Amygdala (tissue), 56 donors: ENCODE results near the gene XPR1.
"Not testable (repeated sequence)": the region's sequence is repeated elsewhere in the genome, so short reads cannot be mapped to it uniquely, and the experiment has no call there.

Experiments
- DNase-seq, 56 donors: peaks; one replicate each; lab custom pipeline; 2025; lab: John Stamatoyannopoulos, UW

XPR1 gene

DNA sequence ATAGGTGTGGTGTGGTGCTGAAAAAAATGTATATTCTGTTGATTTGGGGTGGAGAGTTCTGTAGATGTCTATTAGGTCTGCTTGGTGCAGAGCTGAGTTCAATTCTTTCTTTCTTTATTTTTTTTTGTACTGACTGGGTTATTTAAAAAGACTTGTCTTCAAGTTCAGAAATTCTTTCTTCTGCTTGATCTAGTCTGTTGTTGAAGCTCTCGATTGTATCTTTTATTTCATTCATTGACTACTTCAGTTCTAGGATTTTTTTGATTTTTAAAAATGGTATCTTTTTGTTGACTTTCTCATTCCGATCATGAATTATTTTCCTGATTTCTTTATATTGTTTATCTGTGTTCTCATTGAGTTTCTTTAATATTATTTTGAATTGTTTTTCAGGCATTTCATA is 70.6 kb downstream of the XPR1 start:
- DNase-seq, result not testable (repeated sequence)

DNA sequence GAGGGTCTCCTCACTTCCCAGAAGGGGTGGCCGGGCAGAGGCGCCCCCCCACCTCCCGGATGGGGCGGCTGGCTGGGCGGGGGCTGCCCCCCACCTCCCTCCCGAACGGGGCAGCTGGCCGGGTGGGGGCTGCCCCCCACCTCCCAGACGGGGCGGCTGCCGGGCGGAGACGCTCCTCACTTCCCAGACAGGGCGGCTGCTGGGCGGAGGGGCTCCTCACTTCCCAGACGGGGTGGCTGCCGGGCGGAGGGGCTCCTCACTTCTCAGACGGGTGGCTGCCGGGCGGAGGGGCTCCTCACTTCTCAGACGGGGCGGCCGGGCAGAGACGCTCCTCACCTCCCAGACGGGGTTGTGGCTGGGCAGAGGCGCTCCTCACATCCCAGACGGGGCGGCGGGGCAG is 78.9 kb downstream of the XPR1 start:
- DNase-seq, result not testable (repeated sequence)

DNA sequence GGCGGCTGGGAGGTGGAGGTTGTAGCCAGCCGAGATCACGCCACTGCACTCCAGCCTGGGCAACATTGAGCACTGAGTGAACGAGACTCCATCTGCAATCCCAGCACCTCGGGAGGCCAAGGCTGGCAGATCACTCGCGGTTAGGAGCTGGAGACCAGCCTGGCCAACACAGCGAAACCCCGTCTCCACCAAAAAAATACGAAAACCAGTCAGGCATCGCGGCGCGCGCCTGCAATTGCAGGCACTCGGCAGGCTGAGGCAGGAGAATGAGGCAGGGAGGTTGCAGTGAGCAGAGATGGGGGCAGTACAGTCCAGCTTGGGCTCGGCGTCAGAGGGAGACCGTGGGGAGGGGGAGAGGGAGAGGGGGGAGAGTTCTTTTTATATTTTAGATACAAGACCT is 79.4 kb downstream of the XPR1 start:
- DNase-seq, result not testable (repeated sequence)

DNA sequence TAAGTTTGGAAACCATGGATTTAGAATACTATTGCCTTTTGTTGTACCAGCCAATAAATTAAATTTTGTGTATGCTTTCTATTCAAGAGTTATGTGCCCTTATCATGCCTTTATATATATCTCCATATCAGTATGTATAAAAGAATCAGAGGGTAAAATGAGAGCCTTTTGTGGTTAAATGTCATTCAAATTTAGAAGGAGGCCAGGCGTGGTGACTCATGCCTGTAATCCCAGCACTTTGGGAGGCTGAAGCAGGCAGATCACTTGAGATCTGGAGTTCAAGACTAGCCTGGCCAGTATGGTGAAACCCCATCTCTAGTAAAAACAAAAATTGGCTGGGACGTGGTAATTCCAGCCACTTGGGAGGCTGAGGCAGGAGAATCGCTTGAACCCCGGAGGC is 88.9 kb downstream of the XPR1 start:
- DNase-seq, result no peak

DNA sequence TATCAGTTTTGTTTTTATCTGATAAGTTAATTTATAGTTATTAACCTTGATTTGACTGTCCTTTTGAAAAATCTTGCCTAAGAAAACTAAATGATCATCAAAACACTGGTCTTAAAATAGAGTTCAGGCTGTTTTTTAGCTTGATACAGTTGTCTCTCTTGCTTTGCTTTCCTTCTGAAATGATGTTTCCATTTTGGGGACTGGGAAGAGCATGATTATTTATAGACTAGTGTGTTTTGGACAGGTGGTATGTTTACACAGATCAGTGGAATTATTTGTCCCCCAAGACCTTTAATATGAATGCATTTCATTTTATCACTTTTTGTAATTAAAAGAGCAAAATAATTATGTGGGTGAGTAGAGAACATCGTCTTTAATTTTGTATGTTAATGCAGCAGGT is 90.8 kb downstream of the XPR1 start:
- no peak for DNase-seq

DNA sequence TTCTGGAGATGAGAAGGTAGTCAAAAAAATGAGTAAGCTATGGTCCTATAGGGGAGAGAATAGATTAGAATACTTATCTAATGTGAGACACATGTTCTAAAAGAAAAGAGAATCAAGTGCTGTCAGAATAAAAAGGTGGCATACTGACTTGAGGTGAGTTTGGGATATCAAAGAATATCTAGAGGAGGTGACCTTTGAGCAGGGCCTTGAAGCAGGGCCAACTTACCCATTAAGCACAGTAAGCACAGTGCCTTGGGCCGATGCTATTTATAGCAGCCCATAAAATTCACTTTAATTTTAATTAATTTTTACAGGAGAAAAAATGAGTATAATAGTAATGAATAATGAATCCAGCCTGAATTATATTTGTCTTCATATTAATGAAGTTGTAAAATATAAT is 92.2 kb downstream of the XPR1 start:
- DNase-seq, result no peak

DNA sequence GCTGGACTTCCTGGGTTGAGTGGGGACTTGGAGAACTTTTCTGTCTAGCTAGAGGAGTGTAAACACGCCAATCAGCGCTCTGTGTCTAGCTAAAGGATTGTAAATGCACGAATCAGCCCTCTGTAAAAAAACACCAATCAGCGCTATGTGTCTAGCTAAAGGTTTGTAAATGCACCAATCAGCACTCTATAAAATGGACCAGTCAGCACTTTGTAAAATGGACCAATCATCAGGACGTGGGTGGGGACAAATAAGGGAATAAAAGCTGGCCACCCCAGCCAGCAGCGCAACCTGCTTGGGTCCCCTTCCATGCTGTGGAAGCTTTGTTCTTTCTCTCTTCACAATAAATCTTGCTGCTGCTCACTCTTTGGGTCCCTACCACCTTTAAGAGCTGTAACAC is 94.2 kb downstream of the XPR1 start:
- DNase-seq, result not testable (repeated sequence)

DNA sequence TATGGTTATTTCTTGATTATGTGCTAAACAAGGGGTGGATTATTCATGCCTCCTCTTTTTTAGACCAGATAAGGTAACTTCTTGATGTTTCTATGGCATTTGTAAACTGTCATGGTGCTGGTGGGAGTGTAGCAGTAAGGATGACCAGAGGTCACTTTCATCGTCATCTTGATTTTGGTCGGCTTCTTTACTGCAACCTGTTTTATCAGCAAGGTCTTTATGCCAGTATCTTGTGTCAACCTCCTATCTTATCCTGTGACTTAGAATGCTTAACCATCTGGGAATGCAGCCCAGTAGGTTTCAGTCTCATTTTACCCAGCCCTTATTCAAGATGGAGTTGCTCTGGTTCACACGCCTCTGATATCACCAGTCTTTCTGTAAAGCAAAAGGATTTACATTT is 95.9 kb downstream of the XPR1 start:
- DNase-seq, result not testable (repeated sequence)

DNA sequence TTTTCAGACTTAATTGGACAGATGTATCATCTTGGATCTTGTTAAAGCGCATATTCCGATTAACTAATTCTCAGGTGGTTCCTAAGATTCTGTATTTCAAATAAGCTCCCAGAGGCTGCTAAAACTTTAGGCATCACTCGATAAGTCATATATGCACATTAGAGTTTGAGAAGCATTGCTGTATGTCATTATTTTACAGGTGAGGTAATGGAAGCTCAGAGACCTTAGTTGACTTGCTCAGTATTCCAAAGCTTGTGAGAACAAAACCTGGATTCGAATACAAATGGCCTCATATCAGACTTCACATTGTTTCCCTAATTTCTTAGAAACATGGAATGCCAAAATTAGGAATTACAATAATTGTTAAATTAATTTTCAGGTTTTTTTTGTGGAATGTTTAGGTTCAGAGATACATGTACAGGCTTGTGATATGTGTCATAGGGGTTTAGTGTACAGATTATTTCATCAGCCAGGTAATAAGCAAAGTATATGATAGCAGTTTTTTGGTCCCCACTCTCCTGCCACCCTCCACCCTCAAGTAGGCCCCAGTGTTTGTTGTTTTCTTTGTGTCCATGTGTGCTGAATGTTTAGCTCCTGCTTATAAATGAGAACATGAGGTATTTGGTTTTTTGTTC is 96.8 kb downstream of the XPR1 start:
- no peak for DNase-seq

DNA sequence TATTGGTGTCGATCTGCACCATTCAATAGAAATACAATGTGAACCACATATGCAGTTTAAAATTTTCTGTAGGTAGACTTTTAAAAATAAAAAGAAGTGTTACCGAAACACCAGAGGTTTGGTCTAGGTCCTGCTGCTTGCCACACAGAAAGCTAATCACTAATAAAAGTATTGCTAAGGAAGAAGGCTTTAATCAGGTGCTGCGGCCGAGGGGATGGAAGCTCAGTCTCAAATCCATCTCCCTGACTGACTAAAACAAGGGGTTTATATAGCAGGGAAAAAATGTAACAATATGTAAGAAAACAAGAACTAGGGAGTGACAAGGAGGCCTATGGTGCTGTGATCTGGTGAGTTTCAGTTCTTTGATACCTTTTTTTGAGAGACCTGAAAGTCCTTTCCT is 99.3 kb downstream of the XPR1 start:
- no peak for DNase-seq

DNA sequence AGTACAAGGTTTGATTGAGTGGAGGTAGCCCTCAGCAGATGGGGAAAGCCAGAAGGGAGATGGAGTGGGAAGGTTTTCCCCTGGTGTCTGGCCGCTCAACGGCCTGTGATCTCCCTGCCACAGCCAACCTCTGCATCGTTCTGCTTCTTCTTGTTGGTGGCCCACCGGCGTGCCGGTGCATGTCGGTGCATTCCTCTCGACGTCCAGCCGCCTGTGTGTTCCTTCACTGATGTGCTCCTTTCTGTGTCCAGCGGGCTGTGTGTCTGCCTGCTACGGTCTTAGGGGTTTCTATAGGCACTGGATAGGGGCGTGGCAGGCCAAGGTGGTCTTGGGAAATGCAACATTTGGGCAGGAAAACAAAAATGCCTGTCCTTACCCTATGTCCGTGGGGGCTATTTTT is 101.0 kb downstream of the XPR1 start:
- DNase-seq, result no peak

DNA sequence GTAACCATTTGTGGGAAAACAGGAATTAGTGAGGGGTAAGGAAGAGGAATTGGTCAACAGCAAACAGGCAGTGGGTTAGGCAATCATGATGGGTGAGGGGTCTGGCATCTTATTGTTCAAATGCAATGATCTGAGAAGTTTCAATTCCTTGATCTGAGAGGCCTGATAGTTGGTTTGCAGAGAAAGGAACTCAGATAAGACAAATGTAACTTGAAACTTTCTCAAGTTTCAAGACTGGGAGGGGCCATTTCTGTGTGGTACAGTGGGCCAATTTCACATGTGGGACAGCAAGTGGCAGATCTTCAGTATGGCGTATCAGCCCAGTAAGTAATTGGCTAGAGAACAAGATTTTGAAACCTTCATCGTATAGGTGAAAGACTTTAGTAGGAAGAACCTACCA is 102.5 kb downstream of the XPR1 start:
- no peak for DNase-seq

DNA sequence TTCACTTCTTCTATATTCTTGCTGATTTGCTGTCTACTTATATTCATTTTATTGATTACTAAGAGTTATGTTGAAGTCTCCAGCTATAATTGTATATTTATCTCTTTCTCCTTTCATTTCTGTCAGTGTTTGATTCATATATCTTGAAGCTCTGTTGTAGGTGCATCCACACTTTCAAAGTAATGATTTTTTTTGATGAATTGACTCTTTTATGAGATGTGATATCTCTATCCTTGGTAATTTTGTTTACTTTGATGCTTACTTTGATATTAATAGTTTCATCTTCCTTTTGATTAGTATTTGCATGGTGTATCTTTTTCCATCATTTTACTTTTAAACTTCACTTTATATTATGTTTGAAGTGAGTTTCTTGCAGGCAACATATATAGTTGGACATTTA is 110.8 kb downstream of the XPR1 start:
- no peak for DNase-seq

DNA sequence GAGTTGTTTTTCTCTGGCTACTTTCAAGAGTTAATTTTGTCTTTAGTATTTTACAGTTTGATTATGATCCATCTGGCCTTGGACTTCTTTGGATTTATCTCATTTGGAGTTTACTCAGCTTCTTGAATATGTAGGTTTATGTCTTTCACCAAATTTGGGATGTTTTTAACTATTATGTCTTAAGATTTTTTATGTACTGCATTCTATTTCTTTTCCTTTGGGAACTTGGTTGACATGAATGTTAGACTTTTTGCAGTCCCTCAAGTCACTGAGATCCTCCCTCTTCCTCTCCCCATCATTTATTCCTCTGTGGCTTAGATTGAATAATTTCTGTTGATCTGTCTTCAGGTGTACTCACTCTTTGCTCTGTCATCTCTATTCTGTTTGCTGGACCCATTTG is 112.0 kb downstream of the XPR1 start:
- no peak for DNase-seq

DNA sequence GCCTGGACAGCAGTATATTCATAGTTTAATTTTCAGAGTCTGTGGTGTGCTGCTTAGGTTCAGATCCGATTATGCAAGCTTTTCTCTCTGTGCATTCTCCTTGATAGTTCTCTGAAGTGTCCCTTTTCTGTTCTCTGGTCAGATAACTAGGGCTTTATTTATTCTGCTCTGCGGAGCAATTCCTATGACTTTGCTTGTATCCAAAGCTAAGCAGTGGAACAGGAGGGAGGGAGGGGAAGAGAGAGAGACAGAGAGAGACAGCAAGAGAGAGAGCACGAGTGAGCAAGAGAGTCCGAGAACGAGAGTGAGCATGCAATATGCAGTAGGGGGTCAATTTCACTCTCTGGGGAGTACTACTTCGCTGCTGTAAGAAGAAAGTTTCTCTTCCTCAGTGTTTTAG is 113.3 kb downstream of the XPR1 start:
- no peak for DNase-seq

DNA sequence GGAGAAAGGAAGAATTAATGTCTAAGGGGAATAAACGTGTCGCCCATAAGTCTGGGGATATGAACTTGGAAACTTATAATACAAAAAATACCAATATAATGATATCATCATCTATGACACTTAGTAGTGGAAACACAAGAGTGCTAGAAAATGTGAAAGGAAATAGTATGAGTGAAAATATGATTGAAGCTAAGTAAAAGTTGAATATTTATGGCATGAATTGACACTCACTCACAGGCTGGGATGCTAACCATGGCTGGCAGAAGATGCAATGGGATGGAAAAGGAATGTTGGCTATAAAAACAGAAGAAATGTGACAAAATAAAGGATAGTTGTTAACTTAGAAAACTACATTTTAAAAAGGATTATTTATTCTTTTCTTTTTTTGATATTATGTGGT is 120.1 kb downstream of the XPR1 start:
- DNase-seq, result no peak

DNA sequence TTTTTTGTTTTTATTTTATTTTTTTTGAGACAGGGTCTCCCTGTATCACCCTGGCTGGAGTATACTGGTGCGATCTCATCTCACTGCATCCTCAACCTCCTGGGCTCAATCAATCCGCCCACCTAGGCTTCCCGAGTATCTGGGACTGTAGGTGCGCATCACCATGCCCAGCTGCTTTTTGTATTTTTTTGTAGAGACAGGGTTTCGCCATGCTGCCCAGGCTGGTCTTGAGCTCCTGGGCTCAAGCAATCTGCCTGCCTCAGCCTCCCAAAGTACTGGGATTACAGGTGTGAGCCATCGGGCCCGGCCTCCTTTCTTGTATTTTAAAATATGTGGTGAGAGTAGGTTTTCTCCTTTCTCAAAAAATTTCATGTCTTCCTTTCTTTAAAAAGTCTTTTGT is 122.6 kb downstream of the XPR1 start:
- no peak for DNase-seq

DNA sequence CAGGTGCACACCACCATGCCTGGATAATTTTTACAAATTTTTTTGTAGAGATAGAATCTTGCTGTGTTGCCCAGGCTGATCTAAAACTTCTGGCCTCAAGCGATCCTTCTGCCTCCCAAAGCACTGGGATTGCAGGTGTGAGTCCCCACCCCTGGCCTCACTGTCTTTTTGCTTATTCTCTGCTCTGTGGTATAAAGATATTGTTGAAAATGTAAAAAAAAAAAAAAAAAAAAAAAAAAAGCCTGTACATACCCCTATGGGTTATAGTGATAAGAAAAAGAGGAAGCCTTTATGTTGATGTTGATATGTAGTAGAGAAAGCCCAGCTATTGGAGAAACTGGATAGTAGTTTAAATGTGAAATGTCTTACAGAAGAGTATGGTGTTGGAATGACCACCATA is 125.8 kb downstream of the XPR1 start:
- DNase-seq, result no peak

DNA sequence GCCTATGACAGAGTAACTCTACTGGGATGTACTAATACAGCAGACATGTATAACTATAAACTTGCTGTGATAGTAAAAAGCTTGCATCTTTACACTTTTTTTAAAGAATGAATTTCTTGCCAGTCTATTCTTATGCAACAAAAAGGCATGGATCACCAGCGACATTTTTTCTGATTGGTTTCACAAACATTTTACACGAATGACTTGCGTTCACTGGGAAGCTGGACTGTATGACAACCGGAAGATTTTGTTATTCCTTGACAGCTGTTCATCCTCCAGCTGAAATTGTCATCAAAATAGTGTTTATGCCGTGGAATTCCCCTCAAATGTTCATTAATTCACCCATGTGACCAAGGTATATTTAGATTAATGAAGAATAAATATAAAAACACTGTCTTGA is 131.0 kb downstream of the XPR1 start:
- no peak for DNase-seq

DNA sequence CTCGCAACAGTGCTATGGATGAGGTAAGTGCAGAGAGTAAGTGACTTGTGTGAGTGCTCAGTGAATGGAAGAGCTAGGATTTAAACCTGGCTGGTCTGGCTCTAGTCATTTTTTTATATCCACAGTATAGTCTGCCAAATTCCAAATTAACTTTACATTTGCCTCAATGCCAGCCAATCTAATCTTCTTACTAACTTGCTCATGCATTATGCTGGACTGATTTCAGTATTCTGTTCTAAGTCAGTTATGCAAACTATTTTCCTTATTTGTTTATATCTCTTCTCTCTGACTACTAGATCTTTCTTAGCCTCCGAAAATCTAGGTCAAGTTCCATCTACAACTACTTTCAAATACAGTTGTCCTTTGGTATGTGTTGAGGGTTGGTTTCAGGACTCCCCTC is 133.3 kb downstream of the XPR1 start:
- DNase-seq, result no peak

DNA sequence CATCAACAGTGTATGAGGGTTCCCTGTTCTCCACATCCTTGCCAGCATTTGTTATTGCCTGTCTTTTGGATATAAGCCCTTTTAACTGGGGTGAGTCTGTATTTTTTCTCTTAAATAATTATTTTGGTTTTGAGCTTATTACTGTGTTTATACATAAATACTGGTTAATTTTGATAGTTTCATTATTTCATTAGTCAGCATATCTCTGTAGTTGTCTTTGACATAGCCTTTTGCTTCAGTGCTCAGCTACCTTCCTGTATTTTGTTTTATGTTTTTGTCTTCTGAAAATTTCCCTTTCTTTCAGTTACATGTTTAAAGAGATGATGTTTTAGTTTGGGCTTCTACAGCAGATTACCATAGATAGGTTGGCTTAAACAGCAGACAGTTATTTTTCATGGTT is 138.1 kb downstream of the XPR1 start:
- no peak for DNase-seq

DNA sequence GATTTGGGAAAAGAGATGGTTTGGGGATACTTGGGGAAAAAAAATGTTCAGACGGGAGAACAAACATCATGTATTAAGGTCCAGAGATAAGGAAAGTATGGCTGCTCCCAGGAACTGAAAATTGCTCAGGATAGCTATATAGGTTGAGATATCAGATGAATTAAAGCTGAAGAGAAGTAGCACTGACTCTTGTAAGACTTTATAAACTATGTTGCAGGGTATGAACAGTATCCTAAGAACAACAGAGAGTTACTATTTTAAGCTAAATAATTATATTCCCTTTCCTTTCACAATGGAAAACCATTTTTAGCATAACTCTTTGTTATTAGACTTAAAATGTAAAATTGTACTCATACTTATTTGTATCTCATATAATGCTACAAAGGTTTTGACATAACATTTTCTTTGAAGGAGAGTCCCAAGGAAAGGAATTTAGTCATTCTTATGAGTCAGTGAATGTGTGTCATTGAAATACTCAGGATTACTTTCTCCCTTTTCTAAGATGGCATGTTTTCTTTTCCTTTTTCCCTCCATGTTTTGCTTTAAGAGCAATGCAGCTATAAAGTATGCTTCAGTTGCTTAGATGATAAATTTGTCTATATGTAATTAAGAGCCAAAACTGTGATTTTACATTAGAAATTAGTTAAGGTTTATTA is 141.5 kb downstream of the XPR1 start:
- no peak for DNase-seq

DNA sequence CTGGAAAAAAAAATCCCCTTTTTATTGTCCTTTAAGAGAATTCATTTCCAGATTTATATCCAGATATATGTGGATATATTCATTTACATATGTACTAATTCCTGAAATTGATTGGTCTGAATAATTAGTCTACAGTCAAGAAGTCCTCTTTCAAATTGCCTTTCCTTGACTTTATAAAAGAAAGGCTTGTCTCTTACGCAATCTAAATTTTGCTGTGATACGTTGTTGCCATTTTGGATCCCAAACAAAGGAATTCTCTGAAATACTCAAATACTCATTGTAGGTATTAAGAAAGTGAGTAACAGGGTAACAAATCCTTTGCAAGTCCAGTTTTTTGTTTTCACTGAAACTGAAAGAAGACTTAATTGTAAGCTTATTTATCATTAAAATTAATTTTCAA is 144.0 kb downstream of the XPR1 start:
- DNase-seq, result no peak
